ENCODE measurements around the gene KHDC1.
"Not testable (repeated sequence)": the region's sequence is repeated elsewhere in the genome, so short reads cannot be mapped to it uniquely, and the experiment has no call there.

DNA sequence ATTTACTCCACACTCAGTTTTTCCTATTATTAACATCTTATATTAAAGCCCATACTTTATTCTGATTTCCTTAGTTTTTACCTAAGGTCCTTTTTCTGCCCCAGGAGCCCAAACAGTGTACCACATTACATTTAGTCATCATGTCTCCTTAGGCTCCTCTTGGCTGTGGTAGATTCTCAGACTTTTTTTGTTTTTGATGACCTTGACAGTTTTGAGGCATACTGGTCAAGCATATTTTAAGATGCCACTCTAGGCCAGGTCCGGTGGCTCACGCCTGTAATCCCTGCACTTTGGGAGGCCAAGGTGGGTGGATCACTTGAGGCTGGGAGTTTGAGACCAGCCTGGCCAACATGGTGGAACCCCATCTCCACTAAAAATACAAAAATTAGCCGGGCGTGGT lies 18.7 kb upstream of the KHDC1 start:
- TF ChIP-seq, protein P1, sequence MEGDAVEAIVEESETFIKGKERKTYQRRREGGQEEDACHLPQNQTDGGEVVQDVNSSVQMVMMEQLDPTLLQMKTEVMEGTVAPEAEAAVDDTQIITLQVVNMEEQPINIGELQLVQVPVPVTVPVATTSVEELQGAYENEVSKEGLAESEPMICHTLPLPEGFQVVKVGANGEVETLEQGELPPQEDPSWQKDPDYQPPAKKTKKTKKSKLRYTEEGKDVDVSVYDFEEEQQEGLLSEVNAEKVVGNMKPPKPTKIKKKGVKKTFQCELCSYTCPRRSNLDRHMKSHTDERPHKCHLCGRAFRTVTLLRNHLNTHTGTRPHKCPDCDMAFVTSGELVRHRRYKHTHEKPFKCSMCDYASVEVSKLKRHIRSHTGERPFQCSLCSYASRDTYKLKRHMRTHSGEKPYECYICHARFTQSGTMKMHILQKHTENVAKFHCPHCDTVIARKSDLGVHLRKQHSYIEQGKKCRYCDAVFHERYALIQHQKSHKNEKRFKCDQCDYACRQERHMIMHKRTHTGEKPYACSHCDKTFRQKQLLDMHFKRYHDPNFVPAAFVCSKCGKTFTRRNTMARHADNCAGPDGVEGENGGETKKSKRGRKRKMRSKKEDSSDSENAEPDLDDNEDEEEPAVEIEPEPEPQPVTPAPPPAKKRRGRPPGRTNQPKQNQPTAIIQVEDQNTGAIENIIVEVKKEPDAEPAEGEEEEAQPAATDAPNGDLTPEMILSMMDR (IDR thresholded peaks at IDR 0.05 in 2 of 3, conservative IDR thresholded peaks at IDR 0.05 in 1 of 3; ENCODE audit: borderline replicate concordance in 1 of 3, insufficient read depth in 1 of 3, low read depth in 2 of 3, low read length in 2 of 3): not testable (repeated sequence)
- TF ChIP-seq POLR2AphosphoS5 (IDR thresholded peaks at IDR 0.05; ENCODE audit: low read depth, low read length): not testable (repeated sequence)
